Measurements from ENCODE around the gene SHB. TPM values are rescaled to one million over a fixed set of nuclear protein-coding genes. Genes with fewer than 3 reads are reported as not detected.
"Not testable (repeated sequence)": the region's sequence is repeated elsewhere in the genome, so short reads cannot be mapped to it uniquely, and the experiment has no call there.

The SHB gene
- total RNA-seq, 1 donor from 2014 or later, result 20.9 TPM

DNA sequence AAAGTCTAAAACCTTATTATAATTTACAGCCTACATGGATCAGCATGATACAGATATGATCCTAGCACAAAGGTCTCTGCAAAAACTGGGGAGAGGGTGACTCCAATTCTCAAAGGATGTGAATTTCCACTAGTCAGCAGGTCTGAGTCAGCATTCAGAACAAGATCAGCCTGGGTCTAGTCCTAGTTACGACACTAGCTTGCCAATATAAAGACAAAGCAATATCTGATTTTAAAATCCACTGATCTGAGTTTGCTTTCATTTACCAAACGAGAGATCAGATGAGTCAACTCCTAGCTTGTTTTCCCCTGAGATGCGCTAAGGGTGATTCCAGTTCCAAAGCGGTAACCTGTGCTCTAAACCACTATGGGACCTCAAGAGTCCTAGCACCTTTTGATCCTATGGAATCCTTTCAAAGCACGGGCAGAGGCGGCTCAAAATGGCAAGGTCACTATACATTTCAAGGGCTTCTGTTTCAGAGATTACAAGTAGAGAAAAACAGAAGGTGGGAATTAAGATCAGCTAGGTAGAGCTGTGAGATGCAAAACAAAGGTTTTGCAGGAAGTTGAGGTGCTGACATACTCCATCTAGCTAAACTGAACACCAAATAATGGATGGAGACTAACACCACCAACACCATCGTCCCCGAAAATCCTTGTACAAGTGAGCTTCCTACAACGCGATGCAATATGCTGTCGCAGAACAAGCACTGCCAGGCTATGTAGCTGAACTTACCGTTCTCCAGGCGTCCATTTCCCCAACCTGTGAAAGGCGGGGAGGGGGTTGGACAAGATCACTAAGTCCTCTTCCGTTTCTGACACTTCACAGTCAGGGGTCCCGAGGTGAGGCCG, 166.0 kb downstream of the SHB start:
- H3K27me3 ChIP-seq, result no peaks in the 10 kb centered on the region
- H3K27ac ChIP-seq, result peak overlapping the region; percentile 73
- H3K9me3 ChIP-seq, result no peaks in the 10 kb centered on the region
- DNase-seq (ENCODE audit: extremely low spot score in 2 of 2), result no peak
- TF ChIP-seq POLR2AphosphoS5 (IDR thresholded peaks at IDR 0.05; ENCODE audit: insufficient read depth in 1 of 2, low read depth in 1 of 2) (no peak), POLR2A (IDR thresholded peaks at IDR 0.05) (no peak)
- TF ChIP-seq, protein P1, sequence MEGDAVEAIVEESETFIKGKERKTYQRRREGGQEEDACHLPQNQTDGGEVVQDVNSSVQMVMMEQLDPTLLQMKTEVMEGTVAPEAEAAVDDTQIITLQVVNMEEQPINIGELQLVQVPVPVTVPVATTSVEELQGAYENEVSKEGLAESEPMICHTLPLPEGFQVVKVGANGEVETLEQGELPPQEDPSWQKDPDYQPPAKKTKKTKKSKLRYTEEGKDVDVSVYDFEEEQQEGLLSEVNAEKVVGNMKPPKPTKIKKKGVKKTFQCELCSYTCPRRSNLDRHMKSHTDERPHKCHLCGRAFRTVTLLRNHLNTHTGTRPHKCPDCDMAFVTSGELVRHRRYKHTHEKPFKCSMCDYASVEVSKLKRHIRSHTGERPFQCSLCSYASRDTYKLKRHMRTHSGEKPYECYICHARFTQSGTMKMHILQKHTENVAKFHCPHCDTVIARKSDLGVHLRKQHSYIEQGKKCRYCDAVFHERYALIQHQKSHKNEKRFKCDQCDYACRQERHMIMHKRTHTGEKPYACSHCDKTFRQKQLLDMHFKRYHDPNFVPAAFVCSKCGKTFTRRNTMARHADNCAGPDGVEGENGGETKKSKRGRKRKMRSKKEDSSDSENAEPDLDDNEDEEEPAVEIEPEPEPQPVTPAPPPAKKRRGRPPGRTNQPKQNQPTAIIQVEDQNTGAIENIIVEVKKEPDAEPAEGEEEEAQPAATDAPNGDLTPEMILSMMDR (IDR thresholded peaks at IDR 0.05), result no peak
- peaks cover 30% of the 10 kb centered on the region for H3K4me1 ChIP-seq
- intact Hi-C loops (cut with DNase I), result loop anchor here (10.0 kb wide), 2 partner anchors 118 to 512 kb away; partner anchors contain the start of gene EXOSC3
- H3K4me3 ChIP-seq, result peak overlapping the region; percentile 90 to 94
- H3K36me3 ChIP-seq, result peaks cover 0 to 14% of the 10 kb centered on the region in 2 donors

DNA sequence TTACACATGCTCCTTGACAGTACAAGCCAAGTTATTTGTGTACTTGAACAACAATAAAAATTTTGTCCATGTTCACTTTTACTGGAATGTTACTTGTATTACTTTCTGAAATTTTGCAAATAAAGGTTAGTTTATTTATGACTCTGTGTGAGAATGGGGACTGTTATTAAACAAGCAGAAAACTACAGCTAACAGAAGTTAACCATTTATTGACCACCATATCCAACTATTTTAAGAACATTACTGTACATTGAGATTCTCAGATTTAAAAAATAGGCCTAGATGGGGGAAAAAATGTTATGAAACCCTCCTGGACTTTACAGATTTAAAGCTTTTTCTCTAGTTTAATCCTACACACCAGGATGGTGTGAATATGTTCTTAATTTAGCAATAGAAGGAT, 166.9 kb downstream of the SHB start:
- intact Hi-C loops (cut with DNase I), result loop anchor here (10.0 kb wide), 2 partner anchors 117 to 513 kb away; partner anchors contain the start of gene EXOSC3
- no peaks in the 10 kb centered on the region for H3K27me3 ChIP-seq
- TF ChIP-seq POLR2A (IDR thresholded peaks at IDR 0.05) (no peak), POLR2AphosphoS5 (IDR thresholded peaks at IDR 0.05; ENCODE audit: insufficient read depth in 1 of 2, low read depth in 1 of 2) (no peak)
- TF ChIP-seq, protein P1 (IDR thresholded peaks at IDR 0.05), result no peak

DNA sequence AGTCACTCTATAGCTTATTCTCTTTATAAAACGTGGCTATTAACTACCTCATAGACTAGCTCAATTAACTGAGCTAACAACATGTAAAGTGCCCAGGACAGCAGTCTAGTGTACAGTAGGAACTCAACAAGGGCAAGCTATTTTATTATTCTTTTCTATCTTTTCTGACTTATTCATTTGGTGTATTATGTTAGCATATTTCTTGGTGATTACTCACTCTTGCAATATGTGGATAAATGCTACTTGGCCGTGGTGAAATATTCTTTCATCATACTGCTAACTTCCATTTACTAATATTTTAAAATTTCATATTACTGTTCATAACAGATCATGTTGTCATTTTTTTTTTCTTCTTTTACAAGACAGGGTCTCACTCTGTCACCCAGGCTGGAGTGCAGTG, 170.0 kb downstream of the SHB start:
- peaks cover 0 to 39% of the 10 kb centered on the region in 2 donors for H3K36me3 ChIP-seq
- TF ChIP-seq POLR2A (IDR thresholded peaks at IDR 0.05), result no peak
- intact Hi-C loops (cut with DNase I), result no loop called here

More for the DNA sequence above, 166.9 kb downstream of the SHB start:
- Histone ChIP-seq H3K4me1 (peaks cover 30% of the 10 kb centered on the region), H3K4me3 (no peak overlapping the region), H3K27ac (no peak overlapping the region), H3K9me3 (no peaks in the 10 kb centered on the region), H3K36me3 (peaks cover 0 to 20% of the 10 kb centered on the region in 2 donors)
- DNase-seq (ENCODE audit: extremely low spot score in 2 of 2), result no peak

DNA sequence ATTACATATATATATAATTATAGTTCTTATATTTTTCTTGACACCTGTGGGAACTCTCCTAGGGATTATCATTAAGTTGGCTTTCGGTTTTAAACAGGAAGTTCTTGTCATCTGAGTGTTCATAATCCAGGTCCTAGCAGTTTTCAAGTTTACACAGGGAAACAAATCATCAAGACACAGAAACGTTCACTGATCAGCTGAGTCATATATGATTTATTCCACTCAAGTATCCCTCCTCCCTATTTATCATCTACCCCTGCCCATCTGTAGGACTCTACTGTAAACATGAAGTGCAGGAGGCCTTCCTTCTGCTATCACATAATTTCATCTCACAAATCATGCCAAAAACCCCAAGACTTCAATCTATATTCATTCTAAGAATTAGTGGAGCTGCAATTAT, 171.4 kb downstream of the SHB start:
- Histone ChIP-seq H3K27me3 (no peaks in the 10 kb centered on the region), H3K36me3 (peaks cover 0 to 41% of the 10 kb centered on the region in 2 donors), H3K4me1 (peaks cover 14% of the 10 kb centered on the region), H3K4me3 (no peak overlapping the region), H3K9me3 (no peaks in the 10 kb centered on the region), H3K27ac (no peak overlapping the region)
- no peak for TF ChIP-seq POLR2A (IDR thresholded peaks at IDR 0.05)
- TF ChIP-seq, protein P1 (IDR thresholded peaks at IDR 0.05), result no peak
- intact Hi-C loops (cut with DNase I), result no loop called here
- DNase-seq (ENCODE audit: extremely low spot score in 2 of 2), result no peak

More for the DNA sequence above, 170.0 kb downstream of the SHB start:
- Histone ChIP-seq H3K4me1 (peaks cover 22% of the 10 kb centered on the region), H3K4me3 (no peak overlapping the region), H3K9me3 (no peaks in the 10 kb centered on the region), H3K27me3 (no peaks in the 10 kb centered on the region), H3K27ac (no peak overlapping the region)
- DNase-seq (ENCODE audit: extremely low spot score in 2 of 2), result no peak

DNA sequence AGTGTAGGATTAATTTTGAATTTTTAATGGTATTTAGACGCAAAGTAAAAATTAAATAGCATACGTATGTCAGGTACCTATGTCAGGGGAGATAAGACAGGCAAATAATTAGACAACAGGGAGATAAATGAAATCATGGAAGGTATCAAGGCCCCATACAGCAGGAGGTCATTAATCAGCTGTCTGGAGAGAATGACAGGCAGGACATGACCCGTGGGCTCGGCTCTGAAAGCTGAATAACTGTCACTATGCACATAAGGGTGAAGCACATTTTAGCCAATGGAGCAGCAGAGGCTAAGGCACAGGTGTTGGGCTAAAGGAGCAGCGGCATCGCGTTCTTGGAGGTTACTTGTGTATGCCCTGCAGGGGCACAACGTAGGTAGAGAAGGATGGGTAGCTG, 177.0 kb downstream of the SHB start:
- H3K36me3 ChIP-seq, result peaks cover 0 to 39% of the 10 kb centered on the region in 2 donors
- no peaks in the 10 kb centered on the region for H3K4me1 ChIP-seq
- H3K27me3 ChIP-seq, result no peaks in the 10 kb centered on the region
- H3K4me3 ChIP-seq, result no peak overlapping the region
- intact Hi-C loops (cut with DNase I), result no loop called here
- TF ChIP-seq POLR2AphosphoS5 (IDR thresholded peaks at IDR 0.05; ENCODE audit: insufficient read depth in 1 of 2, low read depth in 1 of 2), result no peak
- TF ChIP-seq, protein P1 (IDR thresholded peaks at IDR 0.05), result no peak
- no peak for TF ChIP-seq POLR2A (IDR thresholded peaks at IDR 0.05)
- no peak for DNase-seq (ENCODE audit: extremely low spot score in 2 of 2)
- no peak overlapping the region for H3K27ac ChIP-seq
- H3K9me3 ChIP-seq, result no peaks in the 10 kb centered on the region

DNA sequence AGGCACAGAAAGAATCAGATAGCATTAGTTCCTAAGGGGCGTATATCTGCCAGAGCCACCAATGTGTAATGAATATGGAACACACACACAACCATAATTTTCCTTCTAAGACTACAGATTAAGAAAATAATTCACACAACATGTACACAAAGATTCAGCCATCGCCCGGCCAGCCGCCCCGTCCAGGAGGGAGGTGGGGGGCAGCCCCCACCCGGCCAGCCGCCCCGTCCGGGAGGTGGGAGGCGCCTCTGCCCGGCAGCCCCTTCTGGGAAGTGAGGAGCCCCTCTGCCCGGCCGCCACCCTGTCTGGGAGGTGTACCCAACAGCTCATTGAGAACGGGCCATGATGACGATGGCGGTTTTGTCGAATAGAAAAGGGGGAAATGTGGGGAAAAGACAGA, 178.0 kb downstream of the SHB start:
- H3K4me3 ChIP-seq; H3K4me1 ChIP-seq; DNase-seq (ENCODE audit: extremely low spot score in 2 of 2); H3K9me3 ChIP-seq; intact Hi-C loops (cut with DNase I); H3K27ac ChIP-seq; H3K27me3 ChIP-seq: not testable (repeated sequence)
- peaks cover 0 to 32% of the 10 kb centered on the region in 2 donors for H3K36me3 ChIP-seq
